HepG2 (cell line): ENCODE results near the gene SAMD9. TPM values are rescaled to one million over a fixed set of nuclear protein-coding genes. Genes with fewer than 3 reads are reported as not detected.

Source experiments
- ATAC-seq: fragments of 200-7000 bp; cut with Tn5 transposase; 3 replicates; pipeline ENCODE4 v1.9.1; 2020; ENCODE audit warnings: mild to moderate bottlenecking, moderate library complexity
- BruUV-seq: library from RNA; stranded (reverse); fragments of 400-500 nt; replicated peaks from 2 replicates; lab custom pipeline; 2021; lab: Mats Ljungman, UMichigan
- CTCF ChIA-PET: fragments of 300-600 bp; formaldehyde crosslinking; extraction: SDS; loops from one replicate; lab custom pipeline; 2021; ENCODE audit warnings: low total read pairs, inconsistent platforms, low intra/inter-chr PET ratio; lab: Yijun Ruan, JAX
- POLR2A ChIA-PET: fragments of 350-600 bp; sonication (Branson Sonifier 250); formaldehyde crosslinking; loops from one replicate; lab custom pipeline; 2020; ENCODE audit warnings: antibody characterized with exemption, inconsistent platforms; lab: Yijun Ruan, JAX
- DNase-seq: peaks from one replicate; pipeline ENCODE4 v3.0.0-alpha.2; 2015; ENCODE audit warnings: low spot score
- FAIRE-seq: peaks from 3 replicates; lab custom pipeline; 2011; peaks lifted over from hg19 to GRCh38; lab: Jason Lieb, UNC
- H2AFZ ChIP-seq: one replicate; pipeline ENCODE4 v1.6.1; 2011; ENCODE audit warnings: low read length, inconsistent platforms
- H3K27ac ChIP-seq: fragments of 300-600 bp; 3 replicates; pipeline ENCODE4 v1.8.0; 2011; ENCODE audit warnings: mixed run types, mild to moderate bottlenecking, mixed read lengths, low read length, inconsistent platforms; ENCODE audit not compliant: insufficient read depth; ENCODE audit errors: extremely low read length
- H3K27me3 ChIP-seq, 2 experiments: fragments of 200-600 bp in 1 of 2; 2 replicates in 1 of 2; 3 replicates in 1 of 2; pipeline versions ENCODE4 v1.6.0 to v1.8.0; 2011; ENCODE audit warnings: low read length in 2 of 2, mild to moderate bottlenecking in 2 of 2, moderate library complexity in 2 of 2, inconsistent platforms in 1 of 2; ENCODE audit not compliant: insufficient read depth in 2 of 2, control insufficient read depth in 1 of 2
- H3K36me3 ChIP-seq, 2 experiments: fragments of 200-600 bp in 1 of 2; replicated peaks in 1 of 2; 2 replicates in 1 of 2; 3 replicates in 1 of 2; pipeline versions ENCODE4 v1.5.1 to v1.8.0; 2011; ENCODE audit warnings: low read length in 2 of 2, inconsistent platforms in 1 of 2; ENCODE audit not compliant: insufficient read depth in 2 of 2, control insufficient read depth in 1 of 2
- H3K4me1 ChIP-seq: 2 replicates; pipeline ENCODE4 v1.5.1; 2012; ENCODE audit warnings: low read length, inconsistent platforms; ENCODE audit not compliant: insufficient read depth
- H3K4me2 ChIP-seq: 2 replicates; pipeline ENCODE4 v1.6.0; 2011; ENCODE audit warnings: low read depth, low read length, inconsistent platforms
- H3K4me3 ChIP-seq, 3 experiments: fragments of 200-600 bp in 1 of 3; sonication (generic), shearing (Covaris generic) in 1 of 3; replicated peaks in 1 of 3; 2 replicates each; pipeline ENCODE4 v1.5.1; 2011 to 2016; ENCODE audit warnings: low read length in 3 of 3, inconsistent platforms in 2 of 3, low read depth in 2 of 3, mild to moderate bottlenecking in 2 of 3, control low read depth in 1 of 3, mixed read lengths in 1 of 3; ENCODE audit not compliant: insufficient read depth in 1 of 3
- H3K79me2 ChIP-seq: one replicate; pipeline ENCODE4 v1.6.1; 2011; ENCODE audit warnings: low read length, inconsistent platforms; ENCODE audit not compliant: insufficient read depth
- H3K9ac ChIP-seq: 2 replicates; pipeline ENCODE4 v1.6.0; 2011; ENCODE audit warnings: mild to moderate bottlenecking, low read depth, low read length, inconsistent platforms; ENCODE audit not compliant: insufficient read depth
- H3K9me3 ChIP-seq: 2 replicates; pipeline ENCODE4 v1.5.1; 2012; ENCODE audit warnings: mild to moderate bottlenecking, low read length
- H4K20me1 ChIP-seq: 2 replicates; pipeline ENCODE4 v1.6.0; 2011; ENCODE audit warnings: inconsistent platforms, mild to moderate bottlenecking, low read length, moderate library complexity; ENCODE audit not compliant: insufficient read depth
- AGO1 ChIP-seq: fragments of 200-400 bp; formaldehyde crosslinking; IDR thresholded peaks from 2 replicates; pipeline ENCODE4 v1.6.1; 2017; ENCODE audit warnings: mild to moderate bottlenecking, low read depth, low read length, moderate library complexity; ENCODE audit not compliant: poor library complexity, severe bottlenecking
- ATF1 ChIP-seq: IDR thresholded peaks from 2 replicates; pipeline ENCODE4 v1.6.1; 2016; ENCODE audit warnings: mild to moderate bottlenecking, control low read depth
- ATRX ChIP-seq: sonication (generic); formaldehyde crosslinking; IDR thresholded peaks from 2 replicates; pipeline ENCODE4 v1.4.0; 2020; ENCODE audit warnings: missing genetic modification reagents, borderline replicate concordance
- FOXO1 ChIP-seq: sonication (generic); formaldehyde crosslinking; IDR thresholded peaks from 2 replicates; pipeline ENCODE4 v1.4.0; 2020; ENCODE audit warnings: missing genetic modification reagents
- MATR3 ChIP-seq: sonication (generic); formaldehyde crosslinking; IDR thresholded peaks from 2 replicates; pipeline ENCODE4 v1.4.0; 2020; ENCODE audit warnings: missing genetic modification reagents
- POLR2G ChIP-seq: fragments of 200-400 bp; formaldehyde crosslinking; IDR thresholded peaks from 2 replicates; pipeline ENCODE4 v1.6.1; 2018; ENCODE audit warnings: mild to moderate bottlenecking, low read depth, low read length, moderate library complexity
- RFX1 ChIP-seq: fragments of 450-650 bp; IDR thresholded peaks from 2 replicates; pipeline ENCODE4 v1.6.1; 2017
- SP140L ChIP-seq: sonication (generic); formaldehyde crosslinking; IDR thresholded peaks from 2 replicates; pipeline ENCODE4 v1.4.0; 2020; ENCODE audit warnings: missing genetic modification reagents, borderline replicate concordance
- ZFP36L1 ChIP-seq: sonication (generic); formaldehyde crosslinking; IDR thresholded peaks from 2 replicates; pipeline ENCODE4 v1.8.0; 2022; ENCODE audit warnings: mild to moderate bottlenecking, missing genetic modification reagents, moderate library complexity
- ZNF343 ChIP-seq: sonication (generic); formaldehyde crosslinking; IDR thresholded peaks from 2 replicates; pipeline ENCODE4 v1.4.0; 2020; ENCODE audit warnings: mild to moderate bottlenecking, missing genetic modification reagents
- ZNF431 ChIP-seq: sonication (generic); formaldehyde crosslinking; IDR thresholded peaks from 2 replicates; pipeline ENCODE4 v1.9.0; 2022; ENCODE audit warnings: missing genetic modification reagents, low read depth, mild to moderate bottlenecking, borderline replicate concordance
- ZNF570 ChIP-seq: sonication (generic); formaldehyde crosslinking; IDR thresholded peaks from 2 replicates; pipeline ENCODE4 v1.4.0; 2020; ENCODE audit warnings: mild to moderate bottlenecking, missing genetic modification reagents, borderline replicate concordance
- ZNF879 ChIP-seq: sonication (generic); formaldehyde crosslinking; IDR thresholded peaks from 2 replicates; pipeline ENCODE4 v1.8.1; 2023; ENCODE audit warnings: missing genetic modification reagents
- WGBS: methylation state at CpG from one replicate; pipeline ENCODE4 v1.1.6; 2017; ENCODE audit warnings: low lambda C conversion rate; 5-methylcytosine and 5-hydroxymethylcytosine counted together
- in situ Hi-C: cut with HindIII; loops from 2 replicates; pipeline ENCODE4 v1.10.0; 2017; ENCODE audit warnings: low pct_unique_long_range_greater_than_20kb; ENCODE audit not compliant: extremely low pct_ligation_motif_present
- intact Hi-C: fragments of 100-400 bp; cut with micrococcal nuclease; formaldehyde crosslinking; loops from one replicate; pipeline ENCODE4 v1.10.0; 2022; ENCODE audit not compliant: unreplicated experiment
- polyA plus RNA-seq, 8 experiments: library from polyadenylated mRNA; depleted of rRNA in 3 of 8; stranded (reverse) in 7 of 8; unstranded in 1 of 8; fragments of >200 nt; fragmentation: Illumina TruSeq in 4 of 8; extraction: Trizol in 4 of 8; gene quantifications; 2 replicates each; pipeline versions ENCODE4 v1.2.1 to v1.2.3, GENCODE V29; 2011 to 2016; ENCODE audit warnings: low read depth in 4 of 8, missing spikeins in 1 of 8, mixed read lengths in 1 of 8; ENCODE audit not compliant: insufficient read depth in 1 of 8
- total RNA-seq, 5 experiments: library from RNA; depleted of rRNA; stranded (reverse); fragments of >200 nt; fragmentation: Illumina TruSeq; extraction: Trizol; gene quantifications; 2 replicates each; pipeline ENCODE4 v1.2.3, GENCODE V29; 2016; ENCODE audit warnings: low read depth in 1 of 5
- TF ChIP-seq, protein P1 (sequence below): sonication (generic); formaldehyde crosslinking; IDR thresholded peaks from 2 replicates; pipeline ENCODE4; 2020; ENCODE audit warnings: missing genetic modification reagents, mild to moderate bottlenecking, borderline replicate concordance
- TF ChIP-seq, protein P2 (sequence below): sonication (generic); formaldehyde crosslinking; IDR thresholded peaks from 2 replicates; pipeline ENCODE4 v1.4.0; 2020; ENCODE audit warnings: mild to moderate bottlenecking, low read depth, missing genetic modification reagents
- TF ChIP-seq, protein P3 (sequence below): sonication (generic); formaldehyde crosslinking; IDR thresholded peaks from 2 replicates; pipeline ENCODE4 v1.4.0; 2020; ENCODE audit warnings: missing genetic modification reagents
- TF ChIP-seq, protein P4 (sequence below): sonication (generic); IDR thresholded peaks from 2 replicates; pipeline ENCODE4 v1.6.1; 2016; ENCODE audit warnings: low read depth, borderline replicate concordance

Gene SAMD9
- total and polyA plus RNA-seq, 2 of the 13 experiments (the other 11 are each of a cell fraction or from before 2014, with no cell fraction given): 0.08 to 1.5 TPM

DNA sequence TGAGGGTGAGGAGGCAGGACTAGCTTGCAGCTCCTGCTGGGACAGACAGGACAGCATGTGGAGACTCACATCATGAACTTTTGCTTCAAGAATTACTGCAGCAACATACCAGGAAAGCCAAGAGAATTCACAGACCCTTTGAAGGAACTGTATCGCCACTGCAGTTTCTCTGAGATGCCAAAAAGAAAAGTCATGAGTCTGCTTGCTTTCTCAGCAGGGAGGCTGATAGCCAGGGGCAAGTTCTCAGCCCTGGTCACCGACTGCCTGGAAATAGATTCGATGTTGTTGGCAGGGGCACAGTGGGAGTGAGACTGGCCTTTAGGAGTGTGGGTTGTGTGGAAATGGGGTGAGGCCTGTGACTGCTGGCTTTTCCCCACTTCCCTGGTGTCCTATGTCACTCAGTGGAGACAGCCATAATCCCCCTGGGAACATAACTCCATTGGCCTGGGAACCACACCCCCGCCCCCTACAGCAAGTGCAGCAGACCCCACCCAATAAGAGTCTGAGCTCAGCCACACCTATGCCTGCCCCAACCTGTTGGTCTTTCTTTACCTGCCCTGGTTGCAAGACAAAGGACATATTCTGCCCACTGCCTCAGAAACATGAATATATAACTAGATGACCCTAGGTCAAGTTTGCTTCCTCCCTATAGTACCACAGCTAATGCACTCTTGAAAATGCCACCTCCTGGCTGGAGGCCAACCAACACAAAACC, 1.6 kb upstream of the SAMD9 start:
- 63% methylated on average over 4 of the region's 4 CpGs for WGBS
- TF ChIP-seq ZNF343: no peak
- no peak for TF ChIP-seq POLR2G
- TF ChIP-seq, protein P1, sequence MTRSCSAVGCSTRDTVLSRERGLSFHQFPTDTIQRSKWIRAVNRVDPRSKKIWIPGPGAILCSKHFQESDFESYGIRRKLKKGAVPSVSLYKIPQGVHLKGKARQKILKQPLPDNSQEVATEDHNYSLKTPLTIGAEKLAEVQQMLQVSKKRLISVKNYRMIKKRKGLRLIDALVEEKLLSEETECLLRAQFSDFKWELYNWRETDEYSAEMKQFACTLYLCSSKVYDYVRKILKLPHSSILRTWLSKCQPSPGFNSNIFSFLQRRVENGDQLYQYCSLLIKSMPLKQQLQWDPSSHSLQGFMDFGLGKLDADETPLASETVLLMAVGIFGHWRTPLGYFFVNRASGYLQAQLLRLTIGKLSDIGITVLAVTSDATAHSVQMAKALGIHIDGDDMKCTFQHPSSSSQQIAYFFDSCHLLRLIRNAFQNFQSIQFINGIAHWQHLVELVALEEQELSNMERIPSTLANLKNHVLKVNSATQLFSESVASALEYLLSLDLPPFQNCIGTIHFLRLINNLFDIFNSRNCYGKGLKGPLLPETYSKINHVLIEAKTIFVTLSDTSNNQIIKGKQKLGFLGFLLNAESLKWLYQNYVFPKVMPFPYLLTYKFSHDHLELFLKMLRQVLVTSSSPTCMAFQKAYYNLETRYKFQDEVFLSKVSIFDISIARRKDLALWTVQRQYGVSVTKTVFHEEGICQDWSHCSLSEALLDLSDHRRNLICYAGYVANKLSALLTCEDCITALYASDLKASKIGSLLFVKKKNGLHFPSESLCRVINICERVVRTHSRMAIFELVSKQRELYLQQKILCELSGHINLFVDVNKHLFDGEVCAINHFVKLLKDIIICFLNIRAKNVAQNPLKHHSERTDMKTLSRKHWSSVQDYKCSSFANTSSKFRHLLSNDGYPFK (CRISPR knock-in tag): no peak
- no peak for TF ChIP-seq FOXO1 (CRISPR knock-in tag)
- TF ChIP-seq, protein P2, sequence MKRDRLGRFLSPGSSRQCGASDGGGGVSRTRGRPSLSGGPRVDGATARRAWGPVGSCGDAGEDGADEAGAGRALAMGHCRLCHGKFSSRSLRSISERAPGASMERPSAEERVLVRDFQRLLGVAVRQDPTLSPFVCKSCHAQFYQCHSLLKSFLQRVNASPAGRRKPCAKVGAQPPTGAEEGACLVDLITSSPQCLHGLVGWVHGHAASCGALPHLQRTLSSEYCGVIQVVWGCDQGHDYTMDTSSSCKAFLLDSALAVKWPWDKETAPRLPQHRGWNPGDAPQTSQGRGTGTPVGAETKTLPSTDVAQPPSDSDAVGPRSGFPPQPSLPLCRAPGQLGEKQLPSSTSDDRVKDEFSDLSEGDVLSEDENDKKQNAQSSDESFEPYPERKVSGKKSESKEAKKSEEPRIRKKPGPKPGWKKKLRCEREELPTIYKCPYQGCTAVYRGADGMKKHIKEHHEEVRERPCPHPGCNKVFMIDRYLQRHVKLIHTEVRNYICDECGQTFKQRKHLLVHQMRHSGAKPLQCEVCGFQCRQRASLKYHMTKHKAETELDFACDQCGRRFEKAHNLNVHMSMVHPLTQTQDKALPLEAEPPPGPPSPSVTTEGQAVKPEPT: no peak
- TF ChIP-seq, protein P3, sequence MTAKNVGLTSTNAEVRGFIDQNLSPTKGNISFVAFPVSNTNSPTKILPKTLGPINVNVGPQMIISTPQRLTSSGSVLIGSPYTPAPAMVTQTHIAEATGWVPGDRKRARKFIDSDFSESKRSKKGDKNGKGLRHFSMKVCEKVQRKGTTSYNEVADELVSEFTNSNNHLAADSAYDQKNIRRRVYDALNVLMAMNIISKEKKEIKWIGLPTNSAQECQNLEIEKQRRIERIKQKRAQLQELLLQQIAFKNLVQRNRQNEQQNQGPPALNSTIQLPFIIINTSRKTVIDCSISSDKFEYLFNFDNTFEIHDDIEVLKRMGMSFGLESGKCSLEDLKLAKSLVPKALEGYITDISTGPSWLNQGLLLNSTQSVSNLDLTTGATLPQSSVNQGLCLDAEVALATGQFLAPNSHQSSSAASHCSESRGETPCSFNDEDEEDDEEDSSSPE (CRISPR knock-in tag): no peak
- TF ChIP-seq ZNF570 (CRISPR knock-in tag): no peak
- TF ChIP-seq ZFP36L1 (CRISPR knock-in tag): no peak
- TF ChIP-seq ZNF879 (CRISPR knock-in tag): no peak
- TF ChIP-seq, protein P4, sequence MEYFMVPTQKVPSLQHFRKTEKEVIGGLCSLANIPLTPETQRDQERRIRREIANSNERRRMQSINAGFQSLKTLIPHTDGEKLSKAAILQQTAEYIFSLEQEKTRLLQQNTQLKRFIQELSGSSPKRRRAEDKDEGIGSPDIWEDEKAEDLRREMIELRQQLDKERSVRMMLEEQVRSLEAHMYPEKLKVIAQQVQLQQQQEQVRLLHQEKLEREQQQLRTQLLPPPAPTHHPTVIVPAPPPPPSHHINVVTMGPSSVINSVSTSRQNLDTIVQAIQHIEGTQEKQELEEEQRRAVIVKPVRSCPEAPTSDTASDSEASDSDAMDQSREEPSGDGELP: no peak
- no peak for TF ChIP-seq ATRX
- no peak for TF ChIP-seq ATF1 (CRISPR knock-in tag)
- no peak for TF ChIP-seq RFX1
- no peak for TF ChIP-seq AGO1
- no peak for TF ChIP-seq SP140L
- TF ChIP-seq MATR3 (CRISPR knock-in tag): no peak
- no peak for TF ChIP-seq ZNF431
- in situ Hi-C loops: no loop called here
- intact Hi-C loops: no loop called here
- H3K36me3 ChIP-seq: no peaks in the 10 kb centered on the region
- H4K20me1 ChIP-seq: no peaks in the 10 kb centered on the region
- no peak for FAIRE-seq
- H3K27me3 ChIP-seq: no peaks in the 10 kb centered on the region
- no peaks in the 10 kb centered on the region for H3K9me3 ChIP-seq
- ATAC-seq: no peak
- ChIA-PET POLR2A (no interaction called here), CTCF (no interaction called here)
- no peaks in the 10 kb centered on the region for H3K79me2 ChIP-seq
- no peak overlapping the region for H2AFZ ChIP-seq
- H3K9ac ChIP-seq: no peak overlapping the region
- H3K27ac ChIP-seq: no peak overlapping the region
- peaks cover 10% of the 10 kb centered on the region for H3K4me1 ChIP-seq
- H3K4me3 ChIP-seq: no peak overlapping the region
- no peak for DNase-seq
- no peak overlapping the region for H3K4me2 ChIP-seq
- no TSS peak for BruUV-seq
